Fibroblast of lung (primary cell): ENCODE measurements around the gene UTS2B.

Experiments used
- CTCF ChIP-seq, 2 donors: IDR thresholded peaks in 1 of 2; conservative IDR thresholded peaks in 1 of 2; 1 replicate in 1 of 2; 2 replicates in 1 of 2; pipeline ENCODE4 v1.5.1; 2011 to 2012; ENCODE audit warnings: low read length in 2 of 2, control low read depth in 1 of 2, inconsistent platforms in 1 of 2, low read depth in 1 of 2, mild to moderate bottlenecking in 1 of 2
- EZH2 ChIP-seq: IDR thresholded peaks from 2 replicates; pipeline ENCODE4 v1.5.1; 2012; ENCODE audit warnings: low read length, control low read depth, mild to moderate bottlenecking; ENCODE audit errors: missing control alignments

GRCh38 chr3:191345334-191345733 lies 15.0 kb upstream of the UTS2B start:
- TF ChIP-seq CTCF (conservative IDR thresholded peaks at IDR 0.05 in 1 of 2, IDR thresholded peaks at IDR 0.05 in 1 of 2; ENCODE audit: low read depth in 1 of 2, low read length in 2 of 2) = no peak
- no peak for TF ChIP-seq EZH2
